ENCODE data around the gene STAMBPL1.

The STAMBPL1 gene

GRCh38 chr10:88861036-88861435 is 19.0 kb upstream of the STAMBPL1 start:
- Histone ChIP-seq H3K9ac (ENCODE audit: low read depth, low read length) (no peak overlapping the region), H3K36me3 (ENCODE audit: control insufficient read depth, insufficient read depth, low read length) (no peaks in the 10 kb centered on the region), H3K9me3 (ENCODE audit: control insufficient read depth, insufficient read depth, low read length) (no peaks in the 10 kb centered on the region), H3K4me1 (ENCODE audit: control insufficient read depth, insufficient read depth, low read length) (no peaks in the 10 kb centered on the region), H3K27me3 (ENCODE audit: control insufficient read depth, insufficient read depth, low read length) (no peaks in the 10 kb centered on the region), H3K4me3 (ENCODE audit: low read depth, low read length) (no peak overlapping the region)

GRCh38 chr10:88865281-88865876 is 14.7 kb upstream of the STAMBPL1 start:
- no peak overlapping the region for H3K4me3 ChIP-seq (ENCODE audit: low read depth, low read length)
- no peak overlapping the region for H3K9ac ChIP-seq (ENCODE audit: low read depth, low read length)
- H3K4me1 ChIP-seq (ENCODE audit: control insufficient read depth, insufficient read depth, low read length), result no peaks in the 10 kb centered on the region
- no peaks in the 10 kb centered on the region for H3K9me3 ChIP-seq (ENCODE audit: control insufficient read depth, insufficient read depth, low read length)
- H3K36me3 ChIP-seq (ENCODE audit: control insufficient read depth, insufficient read depth, low read length), result no peaks in the 10 kb centered on the region
- no peaks in the 10 kb centered on the region for H3K27me3 ChIP-seq (ENCODE audit: control insufficient read depth, insufficient read depth, low read length)

DNA sequence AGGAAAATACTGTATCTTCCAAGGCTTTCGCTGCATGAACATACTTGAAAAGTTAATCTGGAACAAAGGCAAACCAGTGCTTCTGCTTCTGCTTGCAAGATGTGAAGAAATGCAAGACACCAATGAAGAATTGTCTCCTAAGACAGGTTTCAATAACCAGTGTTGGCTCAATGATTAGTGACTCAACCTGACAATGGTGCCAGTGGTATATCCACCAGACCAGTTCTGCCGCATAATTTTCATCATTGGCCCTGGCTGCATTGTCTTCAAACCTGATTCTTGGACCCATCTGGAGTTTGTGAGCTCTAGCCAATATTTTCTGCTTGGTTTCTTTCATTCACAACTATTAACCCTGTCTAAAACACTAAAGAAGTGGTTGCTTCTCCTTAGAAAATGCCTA is 13.6 kb upstream of the STAMBPL1 start:
- no peaks in the 10 kb centered on the region for H3K9me3 ChIP-seq (ENCODE audit: control insufficient read depth, insufficient read depth, low read length)
- H3K4me1 ChIP-seq (ENCODE audit: control insufficient read depth, insufficient read depth, low read length), result no peaks in the 10 kb centered on the region
- H3K27me3 ChIP-seq (ENCODE audit: control insufficient read depth, insufficient read depth, low read length), result no peaks in the 10 kb centered on the region
- H3K36me3 ChIP-seq (ENCODE audit: control insufficient read depth, insufficient read depth, low read length), result no peaks in the 10 kb centered on the region
- H3K4me3 ChIP-seq (ENCODE audit: low read depth, low read length), result no peak overlapping the region
- H3K9ac ChIP-seq (ENCODE audit: low read depth, low read length), result no peak overlapping the region

DNA sequence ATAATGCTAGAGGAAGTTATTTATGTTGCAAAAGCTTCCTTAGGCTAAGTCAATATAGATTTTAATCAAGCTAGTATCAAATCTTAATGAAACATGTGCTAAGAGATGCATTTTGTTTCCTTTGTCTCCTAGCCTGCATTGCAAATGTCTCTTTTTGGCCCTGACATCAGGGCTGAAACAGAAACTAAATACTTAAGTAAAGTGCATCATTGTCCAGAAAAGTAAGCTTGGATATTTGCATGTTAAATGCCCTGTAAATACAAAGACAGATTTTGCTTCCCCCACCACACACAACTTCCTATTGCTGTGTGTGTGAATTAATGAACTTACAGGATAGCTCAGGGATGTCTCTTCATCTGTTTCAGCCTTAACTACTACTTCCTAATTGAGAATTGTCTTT is 10.0 kb upstream of the STAMBPL1 start:
- no peaks in the 10 kb centered on the region for H3K27me3 ChIP-seq (ENCODE audit: control insufficient read depth, insufficient read depth, low read length)
- no peaks in the 10 kb centered on the region for H3K9me3 ChIP-seq (ENCODE audit: control insufficient read depth, insufficient read depth, low read length)
- H3K4me3 ChIP-seq (ENCODE audit: low read depth, low read length), result no peak overlapping the region
- H3K36me3 ChIP-seq (ENCODE audit: control insufficient read depth, insufficient read depth, low read length), result no peaks in the 10 kb centered on the region
- no peak overlapping the region for H3K9ac ChIP-seq (ENCODE audit: low read depth, low read length)
- no peaks in the 10 kb centered on the region for H3K4me1 ChIP-seq (ENCODE audit: control insufficient read depth, insufficient read depth, low read length)

DNA sequence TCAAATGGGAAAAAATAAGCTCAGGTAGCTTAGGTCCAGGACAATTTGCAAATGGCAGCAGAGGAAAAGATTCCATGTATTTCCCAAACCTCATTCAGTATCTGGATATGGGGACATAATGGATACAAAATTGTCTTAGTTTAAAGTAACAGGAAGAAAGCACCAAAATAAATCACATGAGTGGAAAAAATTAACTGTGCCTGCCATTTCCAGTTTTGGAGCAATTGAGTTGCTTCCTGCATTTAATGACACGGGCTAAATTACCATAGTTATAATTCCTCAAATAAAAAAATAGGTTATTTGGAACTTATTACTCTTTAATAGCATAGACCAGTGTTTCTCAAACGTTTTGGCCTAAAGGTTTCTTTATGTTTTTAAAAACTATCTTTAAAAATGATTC is 6.3 kb upstream of the STAMBPL1 start:
- Histone ChIP-seq H3K4me1 (ENCODE audit: control insufficient read depth, insufficient read depth, low read length) (no peaks in the 10 kb centered on the region), H3K36me3 (ENCODE audit: control insufficient read depth, insufficient read depth, low read length) (no peaks in the 10 kb centered on the region), H3K4me3 (ENCODE audit: low read depth, low read length) (no peak overlapping the region), H3K27me3 (ENCODE audit: control insufficient read depth, insufficient read depth, low read length) (peaks cover 6% of the 10 kb centered on the region), H3K9me3 (ENCODE audit: control insufficient read depth, insufficient read depth, low read length) (no peaks in the 10 kb centered on the region), H3K9ac (ENCODE audit: low read depth, low read length) (no peak overlapping the region)

DNA sequence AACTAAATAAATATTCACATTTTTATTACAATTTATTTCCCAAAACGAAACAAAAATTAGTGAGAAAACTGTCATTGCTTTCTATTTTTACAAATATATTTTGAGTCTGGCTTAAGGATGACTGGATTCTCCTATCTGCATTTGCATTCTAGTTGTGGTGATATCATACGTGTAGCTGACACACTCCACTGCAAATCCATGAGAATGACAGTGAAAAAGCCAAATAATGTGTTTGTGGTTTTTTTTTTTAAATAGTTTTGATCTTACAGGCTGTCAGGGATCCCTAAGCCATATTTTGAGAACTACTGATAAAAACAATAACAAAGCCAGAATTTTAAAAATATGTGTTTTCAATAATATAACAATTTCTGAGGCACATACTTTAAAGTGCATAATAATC is 5.8 kb upstream of the STAMBPL1 start:
- H3K4me3 ChIP-seq (ENCODE audit: low read depth, low read length), result no peak overlapping the region

GRCh38 chr10:88875081-88875480 is 5.0 kb upstream of the STAMBPL1 start:
- Histone ChIP-seq H3K27me3 (ENCODE audit: control insufficient read depth, insufficient read depth, low read length) (peaks cover 17% of the 10 kb centered on the region), H3K9ac (ENCODE audit: low read depth, low read length) (no peak overlapping the region), H3K36me3 (ENCODE audit: control insufficient read depth, insufficient read depth, low read length) (no peaks in the 10 kb centered on the region), H3K9me3 (ENCODE audit: control insufficient read depth, insufficient read depth, low read length) (no peaks in the 10 kb centered on the region), H3K4me3 (ENCODE audit: low read depth, low read length) (no peak overlapping the region), H3K4me1 (ENCODE audit: control insufficient read depth, insufficient read depth, low read length) (peaks cover 4% of the 10 kb centered on the region)

More for the DNA sequence above, 5.8 kb upstream of the STAMBPL1 start:
- peaks cover 12% of the 10 kb centered on the region for H3K27me3 ChIP-seq (ENCODE audit: control insufficient read depth, insufficient read depth, low read length)
- H3K9ac ChIP-seq (ENCODE audit: low read depth, low read length), result no peak overlapping the region
- no peaks in the 10 kb centered on the region for H3K36me3 ChIP-seq (ENCODE audit: control insufficient read depth, insufficient read depth, low read length)
- no peaks in the 10 kb centered on the region for H3K4me1 ChIP-seq (ENCODE audit: control insufficient read depth, insufficient read depth, low read length)
- no peaks in the 10 kb centered on the region for H3K9me3 ChIP-seq (ENCODE audit: control insufficient read depth, insufficient read depth, low read length)

DNA sequence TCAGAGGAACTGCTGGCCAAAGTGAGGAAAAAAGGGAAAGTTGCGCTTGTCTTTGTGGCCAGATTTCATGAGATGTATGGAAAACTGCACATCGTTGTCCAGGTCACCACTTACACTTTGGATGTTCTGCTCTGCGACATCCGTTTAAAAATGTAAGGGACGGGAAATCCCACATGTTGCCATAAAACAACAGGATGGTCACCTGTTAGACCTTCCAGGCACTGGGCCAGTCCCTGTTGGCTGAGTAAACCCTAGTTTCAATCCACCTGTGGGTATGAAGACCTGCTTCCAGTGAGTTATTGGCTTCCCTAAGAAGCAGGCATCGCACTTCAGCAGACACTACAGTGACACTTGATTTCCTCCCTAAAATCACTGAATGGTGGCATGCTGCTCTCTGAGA is 2.7 kb upstream of the STAMBPL1 start:
- H3K9ac ChIP-seq (ENCODE audit: low read depth, low read length), result no peak overlapping the region
- peaks cover 25% of the 10 kb centered on the region for H3K27me3 ChIP-seq (ENCODE audit: control insufficient read depth, insufficient read depth, low read length)
- peaks cover 4% of the 10 kb centered on the region for H3K4me1 ChIP-seq (ENCODE audit: control insufficient read depth, insufficient read depth, low read length)
- no peaks in the 10 kb centered on the region for H3K36me3 ChIP-seq (ENCODE audit: control insufficient read depth, insufficient read depth, low read length)
- no peak overlapping the region for H3K4me3 ChIP-seq (ENCODE audit: low read depth, low read length)
- H3K9me3 ChIP-seq (ENCODE audit: control insufficient read depth, insufficient read depth, low read length), result no peaks in the 10 kb centered on the region

GRCh38 chr10:88880282-88881076 is 434 bp downstream of the STAMBPL1 start:
- Histone ChIP-seq H3K36me3 (ENCODE audit: control insufficient read depth, insufficient read depth, low read length) (no peaks in the 10 kb centered on the region), H3K4me1 (ENCODE audit: control insufficient read depth, insufficient read depth, low read length) (peaks cover 4% of the 10 kb centered on the region), H3K9ac (ENCODE audit: low read depth, low read length) (peak overlapping the region; percentile 17), H3K27me3 (ENCODE audit: control insufficient read depth, insufficient read depth, low read length) (peaks cover 25% of the 10 kb centered on the region), H3K4me3 (ENCODE audit: low read depth, low read length) (peak overlapping the region; percentile 80), H3K9me3 (ENCODE audit: control insufficient read depth, insufficient read depth, low read length) (no peaks in the 10 kb centered on the region)

GRCh38 chr10:88881320-88881719 is 1.3 kb downstream of the STAMBPL1 start:
- H3K36me3 ChIP-seq (ENCODE audit: control insufficient read depth, insufficient read depth, low read length), result no peaks in the 10 kb centered on the region
- no peak overlapping the region for H3K9ac ChIP-seq (ENCODE audit: low read depth, low read length)
- peak overlapping the region; percentile 80 for H3K4me3 ChIP-seq (ENCODE audit: low read depth, low read length)
- peaks cover 25% of the 10 kb centered on the region for H3K27me3 ChIP-seq (ENCODE audit: control insufficient read depth, insufficient read depth, low read length)
- H3K4me1 ChIP-seq (ENCODE audit: control insufficient read depth, insufficient read depth, low read length), result peaks cover 4% of the 10 kb centered on the region
- H3K9me3 ChIP-seq (ENCODE audit: control insufficient read depth, insufficient read depth, low read length), result no peaks in the 10 kb centered on the region

DNA sequence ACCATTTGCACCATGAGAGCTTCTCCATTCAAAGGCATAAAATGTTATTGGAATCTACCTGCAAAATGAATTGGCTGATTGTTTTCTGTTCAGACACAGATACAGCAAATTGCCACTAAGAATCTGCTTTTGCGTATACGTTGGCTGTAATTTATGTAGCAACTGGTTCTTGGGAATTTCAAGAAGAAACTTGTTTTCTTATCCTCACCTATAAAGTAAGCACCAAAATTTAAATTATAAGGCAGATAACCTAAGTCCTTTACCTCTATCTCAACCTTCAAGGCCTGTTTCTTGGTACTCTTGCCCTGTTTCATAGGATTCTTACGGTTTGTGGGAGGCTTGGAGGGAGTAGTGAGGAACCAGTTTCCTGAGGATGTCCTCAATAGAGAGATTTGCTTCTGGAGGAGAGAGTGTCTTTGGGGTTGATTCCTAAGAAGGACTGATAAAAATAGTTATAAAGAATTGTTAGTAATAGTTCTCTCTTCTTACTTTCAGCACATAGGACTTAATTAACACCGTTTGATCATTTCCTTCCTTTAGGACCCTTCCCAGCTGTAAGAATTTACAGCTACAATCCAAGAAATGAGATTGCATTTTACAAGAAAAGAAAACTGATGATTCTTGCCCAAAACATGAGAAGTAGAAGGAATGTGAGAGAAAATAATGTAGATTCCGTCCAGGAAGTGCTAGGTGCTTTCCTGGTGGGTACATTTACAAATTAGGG is 2.0 kb downstream of the STAMBPL1 start:
- Histone ChIP-seq H3K9ac (ENCODE audit: low read depth, low read length) (no peak overlapping the region), H3K36me3 (ENCODE audit: control insufficient read depth, insufficient read depth, low read length) (no peaks in the 10 kb centered on the region), H3K4me3 (ENCODE audit: low read depth, low read length) (no peak overlapping the region), H3K27me3 (ENCODE audit: control insufficient read depth, insufficient read depth, low read length) (peaks cover 25% of the 10 kb centered on the region), H3K4me1 (ENCODE audit: control insufficient read depth, insufficient read depth, low read length) (peaks cover 4% of the 10 kb centered on the region), H3K9me3 (ENCODE audit: control insufficient read depth, insufficient read depth, low read length) (no peaks in the 10 kb centered on the region)
